Activated T-cell treated with anti-CD3 and anti-CD28 coated beads for 24 hours (primary cell): ENCODE results near the gene UBQLN3.

Experiments used
- DNase-seq: peaks from one replicate; pipeline ENCODE4 v3.0.0-alpha.2; 2020; ENCODE audit warnings: low read depth

UBQLN3 gene

GRCh38 chr11:5509803-5510202 is at the start of gene UBQLN3:
UBQLN3 (minus strand) TSS chr11:5509957; CDS start chr11:5509558, 399 bp downstream.
- DNase-seq = no peak

- DNase-seq = no peak
Measured at GRCh38 chr11:5557751-5558150, 48.0 kb upstream of the UBQLN3 start.

GRCh38 chr11:5556596-5557188 is 46.9 kb upstream of the UBQLN3 start:
- no peak for DNase-seq

GRCh38 chr11:5553343-5553742 is 43.6 kb upstream of the UBQLN3 start:
- no peak for DNase-seq

GRCh38 chr11:5550440-5551095 is 40.8 kb upstream of the UBQLN3 start:
- DNase-seq = no peak

- no peak for DNase-seq
Measured at GRCh38 chr11:5548440-5548839, 38.7 kb upstream of the UBQLN3 start, which contains the start of gene OR52H1. OR52H1 (minus strand) TSS chr11:5548540; CDS start chr11:5545505, 3,035 bp downstream.

GRCh38 chr11:5547982-5548381 is 38.2 kb upstream of the UBQLN3 start:
- no peak for DNase-seq

GRCh38 chr11:5546457-5546856 is 36.7 kb upstream of the UBQLN3 start:
- DNase-seq = no peak

GRCh38 chr11:5541427-5541826 is 31.7 kb upstream of the UBQLN3 start:
- no peak for DNase-seq

GRCh38 chr11:5536482-5536881 is 26.7 kb upstream of the UBQLN3 start:
- no peak for DNase-seq

GRCh38 chr11:5534046-5534445 is 24.3 kb upstream of the UBQLN3 start:
- no peak for DNase-seq

- no peak for DNase-seq
Measured at GRCh38 chr11:5531053-5531831, 21.5 kb upstream of the UBQLN3 start.

GRCh38 chr11:5528495-5528894 is 18.7 kb upstream of the UBQLN3 start:
- DNase-seq = no peak

- no peak for DNase-seq
Measured at GRCh38 chr11:5527716-5528115, 18.0 kb upstream of the UBQLN3 start.

GRCh38 chr11:5524756-5525155 is 15.0 kb upstream of the UBQLN3 start:
- no peak for DNase-seq

GRCh38 chr11:5522308-5522707 is 12.6 kb upstream of the UBQLN3 start:
- DNase-seq = no peak

- DNase-seq = no peak
Measured at GRCh38 chr11:5521540-5521939, 11.8 kb upstream of the UBQLN3 start.

GRCh38 chr11:5516599-5516998 is 6.8 kb upstream of the UBQLN3 start, which contains the start of gene UBQLNL:
UBQLNL (minus strand) TSS chr11:5516699; CDS start chr11:5516441, 258 bp downstream.
- DNase-seq = no peak

GRCh38 chr11:5514841-5515240 is 5.1 kb upstream of the UBQLN3 start:
- no peak for DNase-seq

GRCh38 chr11:5508605-5509004 is 1.2 kb downstream of the UBQLN3 start:
- no peak for DNase-seq

- DNase-seq = no peak
Measured at GRCh38 chr11:5507933-5508305, 1.8 kb downstream of the UBQLN3 start.

- no peak for DNase-seq
Measured at GRCh38 chr11:5507177-5507932, 2.4 kb downstream of the UBQLN3 start.
